Measurements from ENCODE around the gene RASGRP4. TPM values are rescaled to one million over a fixed set of nuclear protein-coding genes. Genes with fewer than 3 reads are reported as not detected.

The RASGRP4 gene
- total RNA-seq, 1 experiment from 2014 or later: not detected

- no TSS peak for BruUV-seq (replicated peaks)
- DNase-seq (ENCODE audit: low read depth, low spot score) (no peak), ATAC-seq (no peak)
- intact Hi-C loops (cut with micrococcal nuclease): no loop called here
- Histone ChIP-seq H3K27me3 (ENCODE audit: insufficient read depth, low read length) (no peaks in the 10 kb centered on the region), H3K36me3 (ENCODE audit: control insufficient read depth in 1 of 2, insufficient read depth in 2 of 2, low read length in 2 of 2) (no peaks in the 10 kb centered on the region), H4K20me1 (ENCODE audit: insufficient read depth) (no peaks in the 10 kb centered on the region), H3K9me3 (ENCODE audit: control insufficient read depth in 1 of 2, insufficient read depth in 1 of 2, low read depth in 1 of 2, low read length in 2 of 2) (no peaks in the 10 kb centered on the region), H3K4me1 (ENCODE audit: control insufficient read depth in 1 of 2, insufficient read depth in 2 of 2, low read length in 2 of 2) (peaks cover 0 to 15% of the 10 kb centered on the region in 2 experiments; a peak in 2 of 4 replicates), H3K9me2 (ENCODE audit: insufficient read depth) (no peaks in the 10 kb centered on the region), H3K4me2 (ENCODE audit: low read length) (no peak overlapping the region), H3K9ac (ENCODE audit: low read length) (no peak overlapping the region), H3K4me3 (replicated peaks in 1 of 2; ENCODE audit: low read depth in 1 of 2, low read length in 2 of 2) (no peak overlapping the region), H3K79me2 (ENCODE audit: insufficient read depth, low read length) (no peaks in the 10 kb centered on the region), H3K27ac (ENCODE audit: low read depth, low read length) (no peak overlapping the region), H2AFZ (ENCODE audit: low read depth, low read length, poor library complexity, severe bottlenecking) (no peak overlapping the region)
- POLR2A ChIA-PET: no interaction called here
- CTCF ChIA-PET: no interaction called here
- RAD21 ChIA-PET (ENCODE audit: low non-redundant PET in 1 of 2, low total read pairs in 2 of 2, uncharacterized antibody in 2 of 2, unreplicated experiment in 2 of 2): interaction anchor here in 1 of 2 experiments (0.6 to 1.3 kb wide), 2 partner anchors 32 to 771 kb away, joined by 4 to 5 read pairs; partner anchors contain the start of gene FAM98C
- TF ChIP-seq JUND (IDR thresholded peaks at IDR 0.05) (no peak), ELF1 (IDR thresholded peaks at IDR 0.05; ENCODE audit: borderline replicate concordance, low read depth) (no peak), ZNF274 (IDR thresholded peaks at IDR 0.05; ENCODE audit: low read depth, low read length) (no peak), MAX (IDR thresholded peaks at IDR 0.05) (no peak), CTCF (IDR thresholded peaks at IDR 0.05 in 2 of 3, conservative IDR thresholded peaks at IDR 0.05 in 1 of 3; ENCODE audit: borderline replicate concordance in 1 of 3, insufficient read depth in 1 of 3, low read depth in 2 of 3, low read length in 2 of 3) (no peak), CBX3 (IDR thresholded peaks at IDR 0.05; ENCODE audit: low read depth) (no peak), TCF7L2 (IDR thresholded peaks at IDR 0.05; ENCODE audit: borderline replicate concordance, extremely low read depth, insufficient read depth, insufficient read length) (no peak), ZBTB33 (IDR thresholded peaks at IDR 0.05; ENCODE audit: extremely low read depth, insufficient replicate concordance, low read length) (no peak), EZH2phosphoT487 (IDR thresholded peaks at IDR 0.05; ENCODE audit: borderline replicate concordance) (no peak), EZH2 (IDR thresholded peaks at IDR 0.05) (no peak), ATF3 (IDR thresholded peaks at IDR 0.05) (no peak), SP1 (IDR thresholded peaks at IDR 0.05; ENCODE audit: low read depth) (no peak), REST (IDR thresholded peaks at IDR 0.05; ENCODE audit: low read depth) (no peak), YY1 (IDR thresholded peaks at IDR 0.05; ENCODE audit: extremely low read depth, insufficient replicate concordance, low read depth, low read length) (no peak), POLR2A (IDR thresholded peaks at IDR 0.05; ENCODE audit: borderline replicate concordance, extremely low read depth, insufficient read depth, insufficient read length) (no peak), POLR2AphosphoS5 (IDR thresholded peaks at IDR 0.05; ENCODE audit: low read depth, low read length) (no peak), FOSL1 (IDR thresholded peaks at IDR 0.05; ENCODE audit: low read depth) (no peak), ZFX (IDR thresholded peaks at IDR 0.05) (no peak), CEBPB (IDR thresholded peaks at IDR 0.05; ENCODE audit: low read depth) (no peak), SRF (IDR thresholded peaks at IDR 0.05; ENCODE audit: low read depth) (no peak)
Observed at GRCh38 chr19:38434549-38435051, 8.6 kb upstream of the RASGRP4 start.

All from HCT116 (cell line).